ENCODE data around the gene ANAPC7.

ANAPC7 gene

DNA sequence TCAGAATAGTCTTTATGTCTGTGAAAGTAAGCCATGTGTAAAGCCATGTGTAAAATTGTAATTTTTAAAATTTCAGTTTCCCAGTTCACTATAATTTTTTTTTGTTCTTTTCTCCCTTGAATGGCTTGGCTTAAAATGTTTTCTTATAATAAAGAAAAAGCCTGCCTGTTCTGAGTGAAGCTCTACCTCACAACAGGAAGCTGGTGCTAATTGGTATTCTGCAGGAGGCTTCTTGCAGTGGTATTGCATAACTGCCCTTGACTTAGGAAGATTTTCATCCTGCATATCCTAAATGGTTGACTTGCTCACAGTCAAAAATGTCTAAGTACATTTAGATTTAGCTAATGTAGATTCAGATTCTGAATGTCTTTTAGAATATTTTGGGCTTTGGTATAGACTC, 73.0 kb downstream of the ANAPC7 start:
- Histone ChIP-seq H3K27ac (ENCODE audit: extremely low read depth, low read depth, low read length) (no peak overlapping the region), H3K4me3 (ENCODE audit: low read depth, low read length) (no peak overlapping the region), H3K36me3 (ENCODE audit: control insufficient read depth in 2 of 2, insufficient read depth in 1 of 2, low read length in 2 of 2) (peaks cover 68 to 92% of the 10 kb centered on the region in 2 experiments), H3K9me3 (ENCODE audit: control insufficient read depth, insufficient read depth, low read depth, low read length) (no peaks in the 10 kb centered on the region), H3K4me1 (ENCODE audit: control insufficient read depth, insufficient read depth, low read length) (no peaks in the 10 kb centered on the region; the same call in 1 of the 2 replicates)
- CTCF ChIA-PET: interaction anchor here (0.6 to 1.5 kb wide), 4 partner anchors 29 to 272 kb away, joined by 3 to 5 read pairs (median 4); no protein-coding TSS in a partner anchor
- TF ChIP-seq, protein P1, sequence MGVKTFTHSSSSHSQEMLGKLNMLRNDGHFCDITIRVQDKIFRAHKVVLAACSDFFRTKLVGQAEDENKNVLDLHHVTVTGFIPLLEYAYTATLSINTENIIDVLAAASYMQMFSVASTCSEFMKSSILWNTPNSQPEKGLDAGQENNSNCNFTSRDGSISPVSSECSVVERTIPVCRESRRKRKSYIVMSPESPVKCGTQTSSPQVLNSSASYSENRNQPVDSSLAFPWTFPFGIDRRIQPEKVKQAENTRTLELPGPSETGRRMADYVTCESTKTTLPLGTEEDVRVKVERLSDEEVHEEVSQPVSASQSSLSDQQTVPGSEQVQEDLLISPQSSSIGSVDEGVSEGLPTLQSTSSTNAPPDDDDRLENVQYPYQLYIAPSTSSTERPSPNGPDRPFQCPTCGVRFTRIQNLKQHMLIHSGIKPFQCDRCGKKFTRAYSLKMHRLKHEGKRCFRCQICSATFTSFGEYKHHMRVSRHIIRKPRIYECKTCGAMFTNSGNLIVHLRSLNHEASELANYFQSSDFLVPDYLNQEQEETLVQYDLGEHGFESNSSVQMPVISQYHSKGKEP (tag by site-specific recombination; IDR thresholded peaks at IDR 0.05): 0 out of 2 replicates have a peak, but pooled peaks have one; percentile 26
- TF ChIP-seq ZNF549 (tag by site-specific recombination; IDR thresholded peaks at IDR 0.05) (no peak), SCRT1 (tag by site-specific recombination; IDR thresholded peaks at IDR 0.05; ENCODE audit: borderline replicate concordance) (no peak), ZNF660 (tag by site-specific recombination; IDR thresholded peaks at IDR 0.05) (no peak), ZNF274 (IDR thresholded peaks at IDR 0.05; ENCODE audit: low read length) (no peak), ZNF274 (tag by site-specific recombination; IDR thresholded peaks at IDR 0.05; ENCODE audit: borderline replicate concordance) (no peak), IKZF3 (tag by site-specific recombination; IDR thresholded peaks at IDR 0.05) (peak; percentile 64; the same call in 1 of the 2 replicates), ZNF394 (tag by site-specific recombination; IDR thresholded peaks at IDR 0.05; ENCODE audit: borderline replicate concordance) (no peak)
- TF ChIP-seq, protein P2, sequence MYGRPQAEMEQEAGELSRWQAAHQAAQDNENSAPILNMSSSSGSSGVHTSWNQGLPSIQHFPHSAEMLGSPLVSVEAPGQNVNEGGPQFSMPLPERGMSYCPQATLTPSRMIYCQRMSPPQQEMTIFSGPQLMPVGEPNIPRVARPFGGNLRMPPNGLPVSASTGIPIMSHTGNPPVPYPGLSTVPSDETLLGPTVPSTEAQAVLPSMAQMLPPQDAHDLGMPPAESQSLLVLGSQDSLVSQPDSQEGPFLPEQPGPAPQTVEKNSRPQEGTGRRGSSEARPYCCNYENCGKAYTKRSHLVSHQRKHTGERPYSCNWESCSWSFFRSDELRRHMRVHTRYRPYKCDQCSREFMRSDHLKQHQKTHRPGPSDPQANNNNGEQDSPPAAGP (tag by site-specific recombination; IDR thresholded peaks at IDR 0.05): no peak
- TF ChIP-seq, protein P3, sequence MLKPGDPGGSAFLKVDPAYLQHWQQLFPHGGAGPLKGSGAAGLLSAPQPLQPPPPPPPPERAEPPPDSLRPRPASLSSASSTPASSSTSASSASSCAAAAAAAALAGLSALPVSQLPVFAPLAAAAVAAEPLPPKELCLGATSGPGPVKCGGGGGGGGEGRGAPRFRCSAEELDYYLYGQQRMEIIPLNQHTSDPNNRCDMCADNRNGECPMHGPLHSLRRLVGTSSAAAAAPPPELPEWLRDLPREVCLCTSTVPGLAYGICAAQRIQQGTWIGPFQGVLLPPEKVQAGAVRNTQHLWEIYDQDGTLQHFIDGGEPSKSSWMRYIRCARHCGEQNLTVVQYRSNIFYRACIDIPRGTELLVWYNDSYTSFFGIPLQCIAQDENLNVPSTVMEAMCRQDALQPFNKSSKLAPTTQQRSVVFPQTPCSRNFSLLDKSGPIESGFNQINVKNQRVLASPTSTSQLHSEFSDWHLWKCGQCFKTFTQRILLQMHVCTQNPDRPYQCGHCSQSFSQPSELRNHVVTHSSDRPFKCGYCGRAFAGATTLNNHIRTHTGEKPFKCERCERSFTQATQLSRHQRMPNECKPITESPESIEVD (tag by site-specific recombination; IDR thresholded peaks at IDR 0.05): peak; percentile 83
- TF ChIP-seq, protein P4, sequence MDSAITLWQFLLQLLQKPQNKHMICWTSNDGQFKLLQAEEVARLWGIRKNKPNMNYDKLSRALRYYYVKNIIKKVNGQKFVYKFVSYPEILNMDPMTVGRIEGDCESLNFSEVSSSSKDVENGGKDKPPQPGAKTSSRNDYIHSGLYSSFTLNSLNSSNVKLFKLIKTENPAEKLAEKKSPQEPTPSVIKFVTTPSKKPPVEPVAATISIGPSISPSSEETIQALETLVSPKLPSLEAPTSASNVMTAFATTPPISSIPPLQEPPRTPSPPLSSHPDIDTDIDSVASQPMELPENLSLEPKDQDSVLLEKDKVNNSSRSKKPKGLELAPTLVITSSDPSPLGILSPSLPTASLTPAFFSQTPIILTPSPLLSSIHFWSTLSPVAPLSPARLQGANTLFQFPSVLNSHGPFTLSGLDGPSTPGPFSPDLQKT (IDR thresholded peaks at IDR 0.05; ENCODE audit: borderline replicate concordance, low read depth, low read length): no peak
- POLR2A ChIA-PET: no interaction called here

DNA sequence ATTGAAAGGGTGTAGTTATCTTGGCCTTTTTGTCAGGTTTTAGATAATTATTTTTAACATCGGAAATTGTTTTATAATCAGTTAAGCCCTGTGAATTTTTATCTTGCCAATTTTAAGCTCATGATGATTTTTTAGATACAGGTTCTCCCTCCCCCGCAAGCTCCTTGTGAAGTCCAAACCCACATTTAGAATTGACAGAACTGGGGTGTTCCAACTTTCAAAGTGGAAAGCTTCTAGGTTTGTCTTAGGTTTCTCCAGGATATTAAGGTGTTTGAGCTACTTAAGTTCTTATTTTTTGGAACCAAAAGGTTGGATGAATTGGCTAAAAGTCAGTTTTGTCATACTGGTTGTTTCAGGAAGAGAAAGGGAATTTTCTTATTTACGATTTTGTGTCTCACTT, 73.4 kb downstream of the ANAPC7 start:
- ChIA-PET POLR2A (interaction anchor here (0.5 kb wide), 1 partner anchor 33 kb away, joined by 6 read pairs; no protein-coding TSS in a partner anchor), CTCF (interaction anchor here (0.6 to 1.5 kb wide), 4 partner anchors 33 to 273 kb away, joined by 3 to 5 read pairs (median 4); no protein-coding TSS in a partner anchor)
- Histone ChIP-seq H3K4me1 (ENCODE audit: control insufficient read depth, insufficient read depth, low read length) (no peaks in the 10 kb centered on the region; the same call in 1 of the 2 replicates), H3K4me3 (ENCODE audit: low read depth, low read length) (no peak overlapping the region), H3K9me3 (ENCODE audit: control insufficient read depth, insufficient read depth, low read depth, low read length) (no peaks in the 10 kb centered on the region), H3K36me3 (ENCODE audit: control insufficient read depth in 2 of 2, insufficient read depth in 1 of 2, low read length in 2 of 2) (peaks cover 69 to 92% of the 10 kb centered on the region in 2 experiments), H3K27ac (ENCODE audit: extremely low read depth, low read depth, low read length) (no peak overlapping the region)
- 0 out of 2 replicates have a peak, but pooled peaks have one; percentile 19 for TF ChIP-seq PRDM1 (tag by site-specific recombination; IDR thresholded peaks at IDR 0.05)
- TF ChIP-seq ZNF19 (tag by site-specific recombination; IDR thresholded peaks at IDR 0.05; ENCODE audit: low read depth): no peak

DNA sequence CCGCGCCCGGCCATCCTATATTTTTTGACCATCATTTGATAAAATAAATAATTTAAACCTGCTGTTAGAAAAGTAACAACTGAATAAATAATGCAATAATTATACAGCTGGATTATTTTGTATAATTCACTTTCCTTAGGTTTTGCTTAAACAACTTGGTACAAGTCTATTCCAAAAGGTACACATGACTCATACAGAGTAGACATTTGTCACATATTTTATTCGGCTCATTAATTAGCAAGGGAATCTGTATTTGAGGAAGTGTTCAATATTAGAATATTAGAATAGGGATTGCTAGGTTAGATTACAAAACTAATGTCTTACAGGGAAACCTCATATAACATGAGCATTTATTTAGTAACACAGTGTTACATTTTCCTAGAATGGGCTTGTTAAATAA, 73.8 kb downstream of the ANAPC7 start:
- no peaks in the 10 kb centered on the region; the same call in 1 of the 2 replicates for H3K4me1 ChIP-seq (ENCODE audit: control insufficient read depth, insufficient read depth, low read length)
- H3K36me3 ChIP-seq (ENCODE audit: control insufficient read depth in 2 of 2, insufficient read depth in 1 of 2, low read length in 2 of 2): peaks cover 72 to 88% of the 10 kb centered on the region in 2 experiments
- no peaks in the 10 kb centered on the region for H3K9me3 ChIP-seq (ENCODE audit: control insufficient read depth, insufficient read depth, low read depth, low read length)
- H3K27ac ChIP-seq (ENCODE audit: extremely low read depth, low read depth, low read length): no peak overlapping the region
- ChIA-PET POLR2A (interaction anchor here (0.5 kb wide), 1 partner anchor 33 kb away, joined by 6 read pairs; no protein-coding TSS in a partner anchor), CTCF (interaction anchor here (0.6 to 1.5 kb wide), 4 partner anchors 34 to 273 kb away, joined by 3 to 5 read pairs (median 4); no protein-coding TSS in a partner anchor)
- no peak overlapping the region for H3K4me3 ChIP-seq (ENCODE audit: low read depth, low read length)
- TF ChIP-seq, protein P5, sequence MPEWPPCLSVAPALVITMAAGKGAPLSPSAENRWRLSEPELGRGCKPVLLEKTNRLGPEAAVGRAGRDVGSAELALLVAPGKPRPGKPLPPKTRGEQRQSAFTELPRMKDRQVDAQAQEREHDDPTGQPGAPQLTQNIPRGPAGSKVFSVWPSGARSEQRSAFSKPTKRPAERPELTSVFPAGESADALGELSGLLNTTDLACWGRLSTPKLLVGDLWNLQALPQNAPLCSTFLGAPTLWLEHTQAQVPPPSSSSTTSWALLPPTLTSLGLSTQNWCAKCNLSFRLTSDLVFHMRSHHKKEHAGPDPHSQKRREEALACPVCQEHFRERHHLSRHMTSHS (tag by site-specific recombination; IDR thresholded peaks at IDR 0.05): no peak
- TF ChIP-seq SP2 (tag by site-specific recombination; IDR thresholded peaks at IDR 0.05) (no peak), HOXD13 (CRISPR knock-in tag; IDR thresholded peaks at IDR 0.05; ENCODE audit: borderline replicate concordance) (no peak), ZNF366 (tag by site-specific recombination; conservative IDR thresholded peaks at IDR 0.05) (no peak), ZIC2 (tag by site-specific recombination; IDR thresholded peaks at IDR 0.05) (no peak)
- TF ChIP-seq, protein P6, sequence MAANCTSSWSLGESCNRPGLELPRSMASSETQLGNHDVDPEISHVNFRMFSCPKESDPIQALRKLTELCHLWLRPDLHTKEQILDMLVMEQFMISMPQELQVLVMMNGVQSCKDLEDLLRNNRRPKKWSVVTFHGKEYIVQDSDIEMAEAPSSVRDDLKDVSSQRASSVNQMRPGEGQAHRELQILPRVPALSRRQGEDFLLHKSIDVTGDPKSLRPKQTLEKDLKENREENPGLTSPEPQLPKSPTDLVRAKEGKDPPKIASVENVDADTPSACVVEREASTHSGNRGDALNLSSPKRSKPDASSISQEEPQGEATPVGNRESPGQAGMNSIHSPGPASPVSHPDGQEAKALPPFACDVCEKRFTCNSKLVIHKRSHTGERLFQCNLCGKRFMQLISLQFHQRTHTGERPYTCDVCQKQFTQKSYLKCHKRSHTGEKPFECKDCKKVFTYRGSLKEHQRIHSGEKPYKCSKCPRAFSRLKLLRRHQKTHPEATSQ (tag by site-specific recombination; IDR thresholded peaks at IDR 0.05): no peak
- TF ChIP-seq, protein P7, sequence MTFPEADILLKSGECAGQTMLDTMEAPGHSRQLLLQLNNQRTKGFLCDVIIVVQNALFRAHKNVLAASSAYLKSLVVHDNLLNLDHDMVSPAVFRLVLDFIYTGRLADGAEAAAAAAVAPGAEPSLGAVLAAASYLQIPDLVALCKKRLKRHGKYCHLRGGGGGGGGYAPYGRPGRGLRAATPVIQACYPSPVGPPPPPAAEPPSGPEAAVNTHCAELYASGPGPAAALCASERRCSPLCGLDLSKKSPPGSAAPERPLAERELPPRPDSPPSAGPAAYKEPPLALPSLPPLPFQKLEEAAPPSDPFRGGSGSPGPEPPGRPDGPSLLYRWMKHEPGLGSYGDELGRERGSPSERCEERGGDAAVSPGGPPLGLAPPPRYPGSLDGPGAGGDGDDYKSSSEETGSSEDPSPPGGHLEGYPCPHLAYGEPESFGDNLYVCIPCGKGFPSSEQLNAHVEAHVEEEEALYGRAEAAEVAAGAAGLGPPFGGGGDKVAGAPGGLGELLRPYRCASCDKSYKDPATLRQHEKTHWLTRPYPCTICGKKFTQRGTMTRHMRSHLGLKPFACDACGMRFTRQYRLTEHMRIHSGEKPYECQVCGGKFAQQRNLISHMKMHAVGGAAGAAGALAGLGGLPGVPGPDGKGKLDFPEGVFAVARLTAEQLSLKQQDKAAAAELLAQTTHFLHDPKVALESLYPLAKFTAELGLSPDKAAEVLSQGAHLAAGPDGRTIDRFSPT (tag by site-specific recombination; IDR thresholded peaks at IDR 0.05): no peak

All from HEK293 (cell line).